MM.1S (cell line): ENCODE measurements around the gene CALML3.

ENCODE experiments used
- DNase-seq: peaks from one replicate; pipeline ENCODE4 v3.0.0-alpha.2; 2015
- H2AFZ ChIP-seq: fragments of 300-600 bp; sonication (generic); 2 replicates; pipeline ENCODE4 v1.6.0; 2016; ENCODE audit warnings: antibody characterized with exemption, low read length
- H3F3A ChIP-seq: fragments of 300-600 bp; sonication (generic); 2 replicates; pipeline ENCODE4 v1.6.1; 2016; ENCODE audit warnings: mild to moderate bottlenecking, antibody characterized with exemption, low read length, moderate library complexity, mixed read lengths; ENCODE audit not compliant: insufficient read depth
- H3K27ac ChIP-seq: fragments of 300-600 bp; sonication (generic); 2 replicates; pipeline ENCODE4 v1.5.1; 2016; ENCODE audit warnings: mild to moderate bottlenecking, low read length
- H3K27me3 ChIP-seq: fragments of 300-600 bp; sonication (generic); replicated peaks from 2 replicates; pipeline ENCODE4 v1.6.0; 2016; ENCODE audit warnings: low read length; ENCODE audit not compliant: insufficient read depth
- H3K36me3 ChIP-seq: fragments of 300-600 bp; sonication (generic); replicated peaks from 2 replicates; pipeline ENCODE4 v1.6.1; 2016; ENCODE audit warnings: mild to moderate bottlenecking, low read length, mixed read lengths; ENCODE audit not compliant: insufficient read depth
- H3K4me1 ChIP-seq: fragments of 300-600 bp; sonication (generic); 2 replicates; pipeline ENCODE4 v1.6.1; 2016; ENCODE audit warnings: low read length, mixed read lengths
- H3K4me2 ChIP-seq: fragments of 300-600 bp; sonication (generic); 2 replicates; pipeline ENCODE4 v1.6.0; 2016; ENCODE audit warnings: low read depth, low read length
- H3K4me3 ChIP-seq: fragments of 300-600 bp; sonication (generic); 2 replicates; pipeline ENCODE4 v1.5.1; 2016; ENCODE audit warnings: low read length, mixed read lengths
- H3K79me2 ChIP-seq: fragments of 300-600 bp; sonication (generic); 2 replicates; pipeline ENCODE4 v1.6.1; 2016; ENCODE audit warnings: mixed run types, low read length, mixed read lengths
- H3K9ac ChIP-seq: fragments of 300-600 bp; sonication (generic); 2 replicates; pipeline ENCODE4 v1.6.1; 2016; ENCODE audit warnings: low read length, mixed read lengths
- H3K9me2 ChIP-seq: fragments of 300-600 bp; sonication (generic); replicated peaks from 2 replicates; pipeline ENCODE4 v1.6.1; 2016; ENCODE audit warnings: mild to moderate bottlenecking, low read length, mixed read lengths; ENCODE audit not compliant: insufficient read depth
- H3K9me3 ChIP-seq: fragments of 300-600 bp; sonication (generic); replicated peaks from 2 replicates; pipeline ENCODE4 v1.6.1; 2016; ENCODE audit warnings: mild to moderate bottlenecking, low read length, mixed read lengths; ENCODE audit not compliant: insufficient read depth
- H4K20me1 ChIP-seq: fragments of 300-600 bp; sonication (generic); 2 replicates; pipeline ENCODE4 v1.6.1; 2016; ENCODE audit warnings: mild to moderate bottlenecking, low read length, moderate library complexity, mixed read lengths; ENCODE audit not compliant: insufficient read depth
- EZH2 ChIP-seq: fragments of 300-600 bp; sonication (generic); optimal IDR thresholded peaks from 2 replicates; pipeline ENCODE3; 2017; ENCODE audit warnings: low read depth, mild to moderate bottlenecking, antibody characterized with exemption, low read length, mixed read lengths
- EZH2phosphoT487 ChIP-seq: fragments of 300-600 bp; sonication (generic); IDR thresholded peaks from 2 replicates; pipeline ENCODE4 v1.6.1; 2018; ENCODE audit warnings: antibody characterized with exemption, low read length
- TF ChIP-seq, protein P1 (sequence below): fragments of 300-600 bp; sonication (generic); IDR thresholded peaks from 2 replicates; pipeline ENCODE4 v1.5.1; 2016; ENCODE audit warnings: antibody characterized with exemption, low read length, mixed read lengths

CALML3 gene

DNA sequence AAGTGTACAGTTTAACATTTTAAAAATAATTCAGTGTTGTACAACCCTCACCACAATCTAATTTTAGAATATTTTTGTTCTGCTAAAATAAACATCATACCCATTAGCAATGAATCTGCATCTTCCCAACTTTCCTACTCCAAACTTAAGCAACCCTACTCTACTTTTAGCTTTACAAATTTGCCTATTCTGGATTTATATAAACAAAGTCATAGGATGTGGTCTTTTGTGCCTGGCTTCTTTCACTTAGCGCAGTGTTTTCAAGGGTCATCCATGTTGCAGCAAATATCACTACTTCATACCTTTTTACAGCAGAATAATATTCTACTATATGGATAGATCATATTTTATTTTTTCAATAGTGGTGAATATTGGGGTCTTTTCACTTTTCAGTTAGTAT, 18.9 kb downstream of the CALML3 start:
- H3K9me2 ChIP-seq, result no peaks in the 10 kb centered on the region
- no peaks in the 10 kb centered on the region for H3K27me3 ChIP-seq
- no peak overlapping the region for H3K9ac ChIP-seq
- no peaks in the 10 kb centered on the region for H3F3A ChIP-seq
- H3K4me1 ChIP-seq, result no peaks in the 10 kb centered on the region
- H3K36me3 ChIP-seq, result no peaks in the 10 kb centered on the region
- no peak overlapping the region for H3K4me2 ChIP-seq
- no peaks in the 10 kb centered on the region for H3K79me2 ChIP-seq
- H3K9me3 ChIP-seq, result no peaks in the 10 kb centered on the region
- no peak overlapping the region for H2AFZ ChIP-seq
- H4K20me1 ChIP-seq, result no peaks in the 10 kb centered on the region
- no peak overlapping the region for H3K27ac ChIP-seq
- no peak overlapping the region for H3K4me3 ChIP-seq
- no peak for DNase-seq
- no peak for TF ChIP-seq EZH2
- no peak for TF ChIP-seq EZH2phosphoT487
- TF ChIP-seq, protein P1, sequence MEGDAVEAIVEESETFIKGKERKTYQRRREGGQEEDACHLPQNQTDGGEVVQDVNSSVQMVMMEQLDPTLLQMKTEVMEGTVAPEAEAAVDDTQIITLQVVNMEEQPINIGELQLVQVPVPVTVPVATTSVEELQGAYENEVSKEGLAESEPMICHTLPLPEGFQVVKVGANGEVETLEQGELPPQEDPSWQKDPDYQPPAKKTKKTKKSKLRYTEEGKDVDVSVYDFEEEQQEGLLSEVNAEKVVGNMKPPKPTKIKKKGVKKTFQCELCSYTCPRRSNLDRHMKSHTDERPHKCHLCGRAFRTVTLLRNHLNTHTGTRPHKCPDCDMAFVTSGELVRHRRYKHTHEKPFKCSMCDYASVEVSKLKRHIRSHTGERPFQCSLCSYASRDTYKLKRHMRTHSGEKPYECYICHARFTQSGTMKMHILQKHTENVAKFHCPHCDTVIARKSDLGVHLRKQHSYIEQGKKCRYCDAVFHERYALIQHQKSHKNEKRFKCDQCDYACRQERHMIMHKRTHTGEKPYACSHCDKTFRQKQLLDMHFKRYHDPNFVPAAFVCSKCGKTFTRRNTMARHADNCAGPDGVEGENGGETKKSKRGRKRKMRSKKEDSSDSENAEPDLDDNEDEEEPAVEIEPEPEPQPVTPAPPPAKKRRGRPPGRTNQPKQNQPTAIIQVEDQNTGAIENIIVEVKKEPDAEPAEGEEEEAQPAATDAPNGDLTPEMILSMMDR, result no peak

DNA sequence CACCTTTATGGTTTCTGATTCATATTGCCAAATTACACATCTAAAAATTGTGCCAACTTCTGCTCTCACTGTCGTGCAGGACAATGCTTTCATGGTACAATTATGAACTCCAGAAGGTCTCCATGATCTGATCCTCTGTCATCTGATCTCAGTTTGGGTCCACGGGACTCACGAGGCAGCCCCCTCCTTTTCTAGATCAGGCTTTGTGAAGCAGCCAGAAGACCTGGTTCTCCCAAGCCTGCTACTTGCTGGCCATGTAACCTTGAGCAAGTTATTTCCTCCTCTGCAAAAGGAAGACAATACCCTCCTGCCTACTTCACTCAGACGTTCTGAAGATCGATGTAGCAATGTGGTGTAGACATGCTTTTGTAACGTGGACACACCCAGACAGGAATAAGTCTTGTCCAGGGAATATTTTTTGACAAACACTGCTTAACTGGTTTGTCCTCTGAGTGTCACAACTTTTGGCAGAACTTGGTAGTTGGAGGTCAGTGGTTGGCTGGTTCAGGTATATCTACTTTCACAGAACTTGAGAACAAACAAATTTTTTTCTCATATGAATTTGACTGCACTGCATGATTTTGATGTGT, 19.6 kb downstream of the CALML3 start:
- Histone ChIP-seq H3K79me2 (no peaks in the 10 kb centered on the region), H3F3A (no peaks in the 10 kb centered on the region), H3K36me3 (no peaks in the 10 kb centered on the region), H2AFZ (no peak overlapping the region), H3K4me2 (no peak overlapping the region), H3K9me2 (no peaks in the 10 kb centered on the region), H3K27ac (no peak overlapping the region), H3K4me3 (no peak overlapping the region), H3K9ac (no peak overlapping the region), H3K27me3 (no peaks in the 10 kb centered on the region), H4K20me1 (no peaks in the 10 kb centered on the region), H3K4me1 (no peaks in the 10 kb centered on the region), H3K9me3 (no peaks in the 10 kb centered on the region)
- TF ChIP-seq EZH2phosphoT487 (no peak), EZH2 (no peak)
- TF ChIP-seq, protein P1, result no peak
- no peak for DNase-seq

DNA sequence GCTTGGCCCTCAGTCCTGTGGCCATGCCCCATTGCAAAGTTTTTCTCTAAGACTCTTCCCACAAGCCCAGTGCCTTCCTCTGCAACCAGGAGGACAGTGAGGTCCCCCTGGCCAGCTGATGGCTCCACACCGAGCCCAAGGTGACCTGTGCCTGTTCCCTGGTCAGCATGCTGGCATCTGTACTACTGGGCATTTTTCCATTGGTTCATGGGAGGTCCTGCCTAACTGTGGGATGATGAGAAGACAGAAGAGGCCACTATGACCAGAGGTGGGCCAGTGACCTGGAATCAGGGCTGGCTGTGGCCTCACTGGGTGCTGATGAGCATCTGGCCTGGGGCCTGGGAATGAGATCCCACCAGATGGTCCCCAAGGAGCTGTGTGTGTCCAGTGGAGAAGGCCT, 20.2 kb downstream of the CALML3 start:
- Histone ChIP-seq H3K9me2 (no peaks in the 10 kb centered on the region), H3K9me3 (no peaks in the 10 kb centered on the region), H3K4me2 (no peak overlapping the region), H2AFZ (no peak overlapping the region), H3K36me3 (no peaks in the 10 kb centered on the region), H3K9ac (no peak overlapping the region), H3K27me3 (no peaks in the 10 kb centered on the region), H3K79me2 (no peaks in the 10 kb centered on the region), H3K27ac (no peak overlapping the region), H3K4me3 (no peak overlapping the region), H3F3A (no peaks in the 10 kb centered on the region), H4K20me1 (no peaks in the 10 kb centered on the region), H3K4me1 (no peaks in the 10 kb centered on the region)
- DNase-seq, result no peak
- TF ChIP-seq EZH2phosphoT487, result no peak
- no peak for TF ChIP-seq EZH2
- TF ChIP-seq, protein P1, result no peak
